ENCODE measurements around the gene PHF11. TPM values are rescaled to one million over a fixed set of nuclear protein-coding genes. Genes with fewer than 3 reads are reported as not detected.

PHF11 gene
- polyA plus RNA-seq, 1 donor (not counting 4 experiments of a cell fraction or from before 2014, with no cell fraction given), result 32.9 TPM

DNA sequence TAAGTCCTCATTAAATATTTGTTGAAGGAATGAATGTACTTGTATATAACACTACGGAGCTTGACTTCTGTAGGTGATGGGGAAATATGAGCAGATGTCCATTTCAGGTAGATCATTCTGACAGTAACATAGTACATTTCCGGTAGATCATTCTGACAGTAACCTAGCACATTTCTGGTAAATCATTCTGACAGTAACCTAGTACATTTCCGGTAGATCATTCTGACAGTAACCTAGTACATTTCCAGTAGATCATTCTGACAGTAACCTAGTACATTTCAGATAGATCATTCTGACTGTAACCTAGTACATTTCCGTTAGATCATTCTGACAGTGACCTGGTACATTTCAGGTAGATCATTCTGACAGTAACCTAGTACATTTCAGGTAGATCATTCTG is 2.5 kb downstream of the PHF11 start:
- Histone ChIP-seq H3K36me3 (ENCODE audit: control insufficient read depth in 2 of 2, extremely low read depth in 1 of 2, insufficient read depth in 2 of 2, low read length in 2 of 2) (peaks cover 0 to 2% of the 10 kb centered on the region in 2 experiments), H3K27ac (ENCODE audit: control insufficient read depth, insufficient read depth, low read length) (no peak overlapping the region), H3K27me3 (ENCODE audit: control insufficient read depth, extremely low read depth, insufficient read depth, low read length) (no peaks in the 10 kb centered on the region), H3K79me2 (ENCODE audit: control insufficient read depth, insufficient read depth, low read length) (no peaks in the 10 kb centered on the region), H4K20me1 (ENCODE audit: control insufficient read depth, extremely low read depth, insufficient read depth, low read length) (no peaks in the 10 kb centered on the region), H3K4me3 (ENCODE audit: control insufficient read depth in 2 of 3, extremely low read depth in 1 of 3, insufficient read depth in 2 of 3, low read depth in 1 of 3, low read length in 3 of 3) (no peak overlapping the region), H3K4me2 (ENCODE audit: control insufficient read depth, extremely low read depth, insufficient read depth, low read depth, low read length) (no peak overlapping the region), H2AFZ (ENCODE audit: control insufficient read depth, low read length) (no peak overlapping the region), H3K9ac (ENCODE audit: control insufficient read depth, extremely low read depth, insufficient read depth, low read length) (no peak overlapping the region), H3K9me1 (ENCODE audit: control insufficient read depth, extremely low read depth, insufficient read depth, low read length) (no peaks in the 10 kb centered on the region), H3K4me1 (ENCODE audit: control insufficient read depth, extremely low read depth, insufficient read depth, low read length) (peaks cover 18% of the 10 kb centered on the region), H3K9me3 (ENCODE audit: control insufficient read depth, low read depth, low read length) (no peaks in the 10 kb centered on the region)
- DNase-seq (ENCODE audit: low read depth, low spot score), result no peak
- dilution Hi-C loops (cut with MboI; ENCODE audit: extremely low pct_ligation_motif_present, low sequenced_read_pairs), result no loop called here
- TF ChIP-seq CTCF (optimal IDR thresholded peaks at IDR 0.05 in 1 of 3, IDR thresholded peaks at IDR 0.05 in 1 of 3, conservative IDR thresholded peaks at IDR 0.05 in 1 of 3; ENCODE audit: extremely low read depth in 1 of 3, insufficient read depth in 2 of 3, low read length in 3 of 3), result no peak
- TF ChIP-seq EZH2 (IDR thresholded peaks at IDR 0.05; ENCODE audit: low read length), result no peak
- peak; percentile 29 for FAIRE-seq

DNA sequence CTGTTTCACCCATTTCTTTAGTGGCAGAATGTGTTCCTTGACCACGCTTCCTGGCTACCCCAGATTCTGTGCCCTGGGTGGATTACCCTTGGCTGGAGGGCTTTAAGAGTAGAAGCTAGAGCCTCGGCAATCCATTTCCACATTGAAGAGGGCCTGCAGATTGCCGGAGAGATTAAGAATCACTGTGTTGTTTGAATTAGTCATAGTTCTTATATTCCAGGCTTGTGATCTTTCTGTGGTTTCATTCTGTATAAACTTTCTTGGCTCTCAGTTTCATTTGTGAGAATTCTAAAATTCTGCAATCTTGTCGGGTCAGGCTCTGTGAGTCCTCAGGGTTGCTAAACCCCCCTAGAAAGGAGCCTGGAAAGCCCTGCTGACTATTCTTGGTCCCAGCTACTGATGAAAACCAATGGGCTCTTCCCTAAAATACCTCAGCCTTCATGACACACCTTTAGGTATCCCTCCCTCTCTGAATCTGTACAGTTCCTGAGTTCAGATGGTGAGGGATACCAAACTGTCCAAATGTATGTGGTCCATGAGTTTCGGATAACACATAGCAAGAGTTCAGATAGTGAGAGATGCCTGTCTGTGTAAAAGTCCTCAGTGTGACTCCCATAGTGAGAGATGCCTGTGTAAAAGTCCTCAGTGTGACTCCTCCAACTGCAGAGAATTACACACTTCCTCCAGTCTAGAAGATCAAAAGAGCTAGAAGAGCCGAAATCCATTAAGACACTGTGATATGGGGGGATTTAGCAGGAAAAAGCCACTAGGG is 4.3 kb downstream of the PHF11 start:
- peaks cover 0 to 2% of the 10 kb centered on the region in 2 experiments for H3K36me3 ChIP-seq (ENCODE audit: control insufficient read depth in 2 of 2, extremely low read depth in 1 of 2, insufficient read depth in 2 of 2, low read length in 2 of 2)
- H3K9ac ChIP-seq (ENCODE audit: control insufficient read depth, extremely low read depth, insufficient read depth, low read length), result no peak overlapping the region
- no peaks in the 10 kb centered on the region for H4K20me1 ChIP-seq (ENCODE audit: control insufficient read depth, extremely low read depth, insufficient read depth, low read length)
- no peak overlapping the region for H3K4me2 ChIP-seq (ENCODE audit: control insufficient read depth, extremely low read depth, insufficient read depth, low read depth, low read length)
- DNase-seq (ENCODE audit: low read depth, low spot score) (no peak), FAIRE-seq (no peak)
- H3K79me2 ChIP-seq (ENCODE audit: control insufficient read depth, insufficient read depth, low read length), result no peaks in the 10 kb centered on the region
- no peak overlapping the region for H3K4me3 ChIP-seq (ENCODE audit: control insufficient read depth in 2 of 3, extremely low read depth in 1 of 3, insufficient read depth in 2 of 3, low read depth in 1 of 3, low read length in 3 of 3)
- H3K4me1 ChIP-seq (ENCODE audit: control insufficient read depth, extremely low read depth, insufficient read depth, low read length), result peaks cover 6% of the 10 kb centered on the region
- no peaks in the 10 kb centered on the region for H3K27me3 ChIP-seq (ENCODE audit: control insufficient read depth, extremely low read depth, insufficient read depth, low read length)
- no peak for TF ChIP-seq EZH2 (IDR thresholded peaks at IDR 0.05; ENCODE audit: low read length)
- TF ChIP-seq CTCF (optimal IDR thresholded peaks at IDR 0.05 in 1 of 3, IDR thresholded peaks at IDR 0.05 in 1 of 3, conservative IDR thresholded peaks at IDR 0.05 in 1 of 3; ENCODE audit: extremely low read depth in 1 of 3, insufficient read depth in 2 of 3, low read length in 3 of 3), result no peak
- no peak overlapping the region for H2AFZ ChIP-seq (ENCODE audit: control insufficient read depth, low read length)
- H3K27ac ChIP-seq (ENCODE audit: control insufficient read depth, insufficient read depth, low read length), result no peak overlapping the region
- no peaks in the 10 kb centered on the region for H3K9me3 ChIP-seq (ENCODE audit: control insufficient read depth, low read depth, low read length)
- no peaks in the 10 kb centered on the region for H3K9me1 ChIP-seq (ENCODE audit: control insufficient read depth, extremely low read depth, insufficient read depth, low read length)
- dilution Hi-C loops (cut with MboI; ENCODE audit: extremely low pct_ligation_motif_present, low sequenced_read_pairs), result no loop called here
